ENCODE results near the gene SMIM28.

DNA sequence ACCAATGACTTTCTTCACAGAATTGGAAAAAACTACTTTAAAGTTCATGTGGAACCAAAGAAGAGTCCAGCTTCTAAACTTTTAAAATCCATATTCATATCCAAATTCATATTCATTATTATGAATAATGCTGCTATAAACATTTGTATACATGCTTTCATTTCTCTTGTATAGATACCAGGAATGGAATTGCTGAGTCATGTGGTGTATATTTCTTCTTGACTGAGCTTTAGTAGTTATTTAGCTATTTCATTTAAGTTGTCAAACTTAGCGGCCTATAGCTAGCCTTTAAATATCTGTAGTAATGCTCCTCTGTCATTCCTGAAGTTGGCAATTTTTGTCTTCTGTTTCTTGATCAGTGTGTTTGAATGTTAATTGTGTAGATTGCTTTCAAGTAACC lies 19.8 kb upstream of the SMIM28 start:
- TF ChIP-seq, protein P1, sequence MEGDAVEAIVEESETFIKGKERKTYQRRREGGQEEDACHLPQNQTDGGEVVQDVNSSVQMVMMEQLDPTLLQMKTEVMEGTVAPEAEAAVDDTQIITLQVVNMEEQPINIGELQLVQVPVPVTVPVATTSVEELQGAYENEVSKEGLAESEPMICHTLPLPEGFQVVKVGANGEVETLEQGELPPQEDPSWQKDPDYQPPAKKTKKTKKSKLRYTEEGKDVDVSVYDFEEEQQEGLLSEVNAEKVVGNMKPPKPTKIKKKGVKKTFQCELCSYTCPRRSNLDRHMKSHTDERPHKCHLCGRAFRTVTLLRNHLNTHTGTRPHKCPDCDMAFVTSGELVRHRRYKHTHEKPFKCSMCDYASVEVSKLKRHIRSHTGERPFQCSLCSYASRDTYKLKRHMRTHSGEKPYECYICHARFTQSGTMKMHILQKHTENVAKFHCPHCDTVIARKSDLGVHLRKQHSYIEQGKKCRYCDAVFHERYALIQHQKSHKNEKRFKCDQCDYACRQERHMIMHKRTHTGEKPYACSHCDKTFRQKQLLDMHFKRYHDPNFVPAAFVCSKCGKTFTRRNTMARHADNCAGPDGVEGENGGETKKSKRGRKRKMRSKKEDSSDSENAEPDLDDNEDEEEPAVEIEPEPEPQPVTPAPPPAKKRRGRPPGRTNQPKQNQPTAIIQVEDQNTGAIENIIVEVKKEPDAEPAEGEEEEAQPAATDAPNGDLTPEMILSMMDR (conservative IDR thresholded peaks at IDR 0.05) = no peak
- no peak for TF ChIP-seq ZFX (IDR thresholded peaks at IDR 0.05)
